Omental fat pad (tissue), 4 donors: ENCODE measurements around the gene RPS6KA4. TPM values are rescaled to one million over a fixed set of nuclear protein-coding genes. Genes with fewer than 3 reads are reported as not detected.
"Not testable (repeated sequence)": the region's sequence is repeated elsewhere in the genome, so short reads cannot be mapped to it uniquely, and the experiment has no call there.

ENCODE experiments used
- ATAC-seq: fragments of 150-250 bp; one replicate; pipeline ENCODE4 v1.9.1; 2016; ENCODE audit warnings: mild to moderate bottlenecking, moderate library complexity; ENCODE audit not compliant: low FRiP score
- DNase-seq: peaks from one replicate; pipeline ENCODE4 v3.0.0-alpha.2; 2019; ENCODE audit warnings: low spot score
- total RNA-seq, 4 donors: library from RNA; depleted of rRNA; stranded (reverse); fragments of >200 nt; gene quantifications; one replicate each; pipeline ENCODE4 v1.1.0, GENCODE V29; 2016
- TF ChIP-seq, protein P1 (sequence below), 3 donors: fragments of 450-650 bp; IDR thresholded peaks; one replicate each; pipeline ENCODE4 v1.5.1; 2016 to 2017; ENCODE audit warnings: antibody characterized with exemption in 3 of 3, mild to moderate bottlenecking in 3 of 3, moderate library complexity in 2 of 3

The RPS6KA4 gene
- total RNA-seq, 4 donors from 2014 or later, result 15.7 to 64.2 (median 28.1) TPM

DNA sequence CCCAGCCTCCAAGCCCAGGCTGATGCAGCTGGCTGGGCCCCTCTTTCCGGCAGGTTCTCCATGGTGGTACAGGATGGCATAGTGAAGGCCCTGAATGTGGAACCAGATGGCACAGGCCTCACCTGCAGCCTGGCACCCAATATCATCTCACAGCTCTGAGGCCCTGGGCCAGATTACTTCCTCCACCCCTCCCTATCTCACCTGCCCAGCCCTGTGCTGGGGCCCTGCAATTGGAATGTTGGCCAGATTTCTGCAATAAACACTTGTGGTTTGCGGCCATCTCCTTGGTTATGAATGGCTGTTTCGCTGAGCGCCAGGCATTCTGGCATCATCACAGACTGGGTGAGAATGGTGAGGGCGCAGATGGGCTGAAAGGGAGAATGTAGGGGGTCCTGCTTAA, 37.4 kb upstream of the RPS6KA4 start:
- TF ChIP-seq, protein P1, sequence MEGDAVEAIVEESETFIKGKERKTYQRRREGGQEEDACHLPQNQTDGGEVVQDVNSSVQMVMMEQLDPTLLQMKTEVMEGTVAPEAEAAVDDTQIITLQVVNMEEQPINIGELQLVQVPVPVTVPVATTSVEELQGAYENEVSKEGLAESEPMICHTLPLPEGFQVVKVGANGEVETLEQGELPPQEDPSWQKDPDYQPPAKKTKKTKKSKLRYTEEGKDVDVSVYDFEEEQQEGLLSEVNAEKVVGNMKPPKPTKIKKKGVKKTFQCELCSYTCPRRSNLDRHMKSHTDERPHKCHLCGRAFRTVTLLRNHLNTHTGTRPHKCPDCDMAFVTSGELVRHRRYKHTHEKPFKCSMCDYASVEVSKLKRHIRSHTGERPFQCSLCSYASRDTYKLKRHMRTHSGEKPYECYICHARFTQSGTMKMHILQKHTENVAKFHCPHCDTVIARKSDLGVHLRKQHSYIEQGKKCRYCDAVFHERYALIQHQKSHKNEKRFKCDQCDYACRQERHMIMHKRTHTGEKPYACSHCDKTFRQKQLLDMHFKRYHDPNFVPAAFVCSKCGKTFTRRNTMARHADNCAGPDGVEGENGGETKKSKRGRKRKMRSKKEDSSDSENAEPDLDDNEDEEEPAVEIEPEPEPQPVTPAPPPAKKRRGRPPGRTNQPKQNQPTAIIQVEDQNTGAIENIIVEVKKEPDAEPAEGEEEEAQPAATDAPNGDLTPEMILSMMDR (IDR thresholded peaks at IDR 0.05), result no peak
- no peak for DNase-seq
- no peak for ATAC-seq

DNA sequence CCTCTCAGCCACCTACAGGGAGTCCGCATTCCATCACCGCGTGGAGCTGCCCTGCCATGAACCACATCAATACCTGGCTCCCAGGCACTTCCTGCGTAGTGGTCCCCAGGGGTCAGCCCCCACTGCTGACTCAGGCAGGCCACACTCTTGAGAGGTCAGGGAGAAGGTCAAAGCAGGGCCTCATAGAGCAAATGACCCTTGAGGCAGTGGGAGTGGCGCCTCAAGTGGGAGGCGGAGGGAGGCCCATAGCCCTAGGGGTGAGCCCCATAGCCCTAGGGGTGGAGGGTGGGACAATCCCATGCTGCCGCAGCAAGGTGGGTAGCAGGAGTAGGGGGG, 36.1 kb upstream of the RPS6KA4 start:
- no peak for ATAC-seq
- TF ChIP-seq, protein P1 (IDR thresholded peaks at IDR 0.05), result no peak
- DNase-seq, result no peak

DNA sequence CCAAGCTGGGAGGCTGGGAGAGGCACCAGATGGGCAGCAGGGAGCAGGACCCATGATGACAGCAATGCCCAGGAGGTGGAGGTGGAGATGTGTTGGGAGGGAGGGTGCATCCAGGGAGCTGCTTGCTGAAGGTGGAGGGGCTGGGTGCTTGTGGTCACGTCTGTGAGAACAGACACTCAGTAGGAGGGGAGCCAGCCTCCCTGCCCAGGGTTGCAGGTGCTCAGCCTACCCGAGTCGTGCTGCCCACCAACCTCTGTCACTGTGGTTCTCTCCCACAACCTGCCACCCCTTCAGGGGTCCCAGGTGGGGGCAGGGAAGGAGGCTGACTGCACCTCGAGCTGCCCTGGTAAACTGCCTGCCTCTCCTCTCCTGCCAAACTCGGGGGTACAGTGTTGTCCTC, 35.6 kb upstream of the RPS6KA4 start:
- DNase-seq (no peak), ATAC-seq (no peak)
- TF ChIP-seq, protein P1 (IDR thresholded peaks at IDR 0.05), result no peak

DNA sequence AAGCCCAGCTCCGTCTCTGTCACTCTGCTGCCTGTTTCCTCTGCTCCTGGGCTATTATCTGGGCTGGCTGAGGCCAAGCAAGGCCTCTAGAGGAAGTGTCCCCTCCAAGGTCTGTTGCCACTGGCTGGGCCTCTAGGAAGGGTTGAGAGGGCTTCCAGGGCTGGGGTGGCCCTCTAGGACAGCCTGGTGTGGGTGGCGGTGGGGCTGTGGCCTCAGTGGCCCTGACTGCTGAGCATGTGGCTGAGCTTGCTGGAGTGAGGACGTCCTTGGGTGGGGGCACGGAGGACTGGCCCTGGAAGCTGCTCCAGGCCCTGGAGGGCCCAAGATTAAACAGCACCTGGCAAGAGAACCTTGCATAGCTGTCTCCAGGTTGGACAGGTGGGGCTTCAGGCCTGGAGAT, 35.0 kb upstream of the RPS6KA4 start:
- ATAC-seq, DNase-seq: not testable (repeated sequence)

GRCh38 chr11:64324692-64325469, 34.1 kb upstream of the RPS6KA4 start:
- no peak for ATAC-seq
- TF ChIP-seq, protein P1 (IDR thresholded peaks at IDR 0.05), result no peak
- DNase-seq, result no peak

- no peak for ATAC-seq
- TF ChIP-seq, protein P1 (IDR thresholded peaks at IDR 0.05), result no peak
Observed at GRCh38 chr11:64327375-64327774, 31.6 kb upstream of the RPS6KA4 start.

GRCh38 chr11:64327993-64328392, 31.0 kb upstream of the RPS6KA4 start:
- TF ChIP-seq, protein P1 (IDR thresholded peaks at IDR 0.05), result no peak
- DNase-seq, result no peak
- ATAC-seq, result no peak

More at GRCh38 chr11:64327375-64327774, 31.6 kb upstream of the RPS6KA4 start:
- no peak for DNase-seq
